ENCODE data around the gene PLLP.

PLLP gene

GRCh38 chr16:57253466-57253865, 31.0 kb downstream of the PLLP start:
- no peak for DNase-seq

GRCh38 chr16:57252148-57252721, 32.2 kb downstream of the PLLP start:
- DNase-seq, result no peak

- no peak for DNase-seq
Measured at GRCh38 chr16:57251352-57251751, 33.1 kb downstream of the PLLP start.

- DNase-seq, result peak; percentile 3
Measured at GRCh38 chr16:57245472-57246113, 38.9 kb downstream of the PLLP start.

GRCh38 chr16:57244767-57245471, 39.6 kb downstream of the PLLP start, which contains the start of gene ARL2BP:
Gene ARL2BP, plus strand, starts transcription at chr16:57245259. Its CDS starts 109 bp downstream, at chr16:57245368.
- DNase-seq, result peak; percentile 97

GRCh38 chr16:57244463-57244766, 40.1 kb downstream of the PLLP start:
- no peak for DNase-seq

- DNase-seq, result no peak
Measured at GRCh38 chr16:57242650-57243049, 41.8 kb downstream of the PLLP start.

- DNase-seq, result no peak
Measured at GRCh38 chr16:57240851-57241250, 43.6 kb downstream of the PLLP start.

GRCh38 chr16:57239107-57239506, 45.4 kb downstream of the PLLP start:
- no peak for DNase-seq

GRCh38 chr16:57238682-57239081, 45.8 kb downstream of the PLLP start:
- no peak for DNase-seq

- no peak for DNase-seq
Measured at GRCh38 chr16:57236022-57236350, 48.5 kb downstream of the PLLP start.

GRCh38 chr16:57235128-57236021, 49.1 kb downstream of the PLLP start:
- DNase-seq, result no peak

- no peak for DNase-seq
Measured at GRCh38 chr16:57234707-57235092, 49.8 kb downstream of the PLLP start.

GRCh38 chr16:57233944-57234706, 50.3 kb downstream of the PLLP start:
- DNase-seq, result no peak

- DNase-seq, result no peak
Measured at GRCh38 chr16:57231821-57232350, 52.6 kb downstream of the PLLP start.

- DNase-seq, result no peak
Measured at GRCh38 chr16:57229079-57229478, 55.4 kb downstream of the PLLP start.

- no peak for DNase-seq
Measured at GRCh38 chr16:57226701-57227621, 57.5 kb downstream of the PLLP start.

GRCh38 chr16:57225978-57226377, 58.5 kb downstream of the PLLP start:
- DNase-seq, result no peak

- no peak for DNase-seq
Measured at GRCh38 chr16:57224651-57225335, 59.7 kb downstream of the PLLP start.

GRCh38 chr16:57223057-57223456, 61.4 kb downstream of the PLLP start:
- DNase-seq, result no peak

- DNase-seq, result no peak
Measured at GRCh38 chr16:57216968-57217367, 67.5 kb downstream of the PLLP start.
